ENCODE data around the gene CADM1. TPM values are rescaled to one million over a fixed set of nuclear protein-coding genes. Genes with fewer than 3 reads are reported as not detected.

CADM1 gene
- total RNA-seq, 2 donors from 2014 or later = 49.6 to 137 TPM

DNA sequence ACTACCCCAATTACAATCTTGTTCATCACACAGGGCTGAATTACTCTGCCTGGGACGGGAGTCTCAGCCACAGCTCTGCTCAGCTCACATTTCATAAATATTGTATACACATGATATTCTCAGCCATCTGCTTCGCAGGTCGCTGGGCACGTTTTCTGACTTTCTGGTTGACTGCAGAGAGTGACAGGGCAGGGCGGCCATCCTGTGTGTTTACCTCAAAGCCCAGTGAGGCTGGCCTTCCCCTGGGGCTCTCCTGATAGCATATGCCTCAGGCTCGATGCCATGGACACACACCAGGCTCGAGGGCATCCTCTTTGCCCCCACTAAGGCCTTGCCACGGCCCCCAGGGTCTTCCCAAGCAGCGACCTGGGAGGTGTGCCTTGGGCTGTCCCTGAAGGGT, 345.0 kb downstream of the CADM1 start:
- Histone ChIP-seq H3K4me1 (replicated peaks) (no peaks in the 10 kb centered on the region), H3K27ac (no peak overlapping the region), H3K9me3 (no peaks in the 10 kb centered on the region), H3K27me3 (replicated peaks; ENCODE audit: insufficient read depth) (no peaks in the 10 kb centered on the region), H3K36me3 (no peaks in the 10 kb centered on the region), H3K4me3 (no peak overlapping the region)
- no peak for DNase-seq (ENCODE audit: low spot score)
- TF ChIP-seq, protein P1, sequence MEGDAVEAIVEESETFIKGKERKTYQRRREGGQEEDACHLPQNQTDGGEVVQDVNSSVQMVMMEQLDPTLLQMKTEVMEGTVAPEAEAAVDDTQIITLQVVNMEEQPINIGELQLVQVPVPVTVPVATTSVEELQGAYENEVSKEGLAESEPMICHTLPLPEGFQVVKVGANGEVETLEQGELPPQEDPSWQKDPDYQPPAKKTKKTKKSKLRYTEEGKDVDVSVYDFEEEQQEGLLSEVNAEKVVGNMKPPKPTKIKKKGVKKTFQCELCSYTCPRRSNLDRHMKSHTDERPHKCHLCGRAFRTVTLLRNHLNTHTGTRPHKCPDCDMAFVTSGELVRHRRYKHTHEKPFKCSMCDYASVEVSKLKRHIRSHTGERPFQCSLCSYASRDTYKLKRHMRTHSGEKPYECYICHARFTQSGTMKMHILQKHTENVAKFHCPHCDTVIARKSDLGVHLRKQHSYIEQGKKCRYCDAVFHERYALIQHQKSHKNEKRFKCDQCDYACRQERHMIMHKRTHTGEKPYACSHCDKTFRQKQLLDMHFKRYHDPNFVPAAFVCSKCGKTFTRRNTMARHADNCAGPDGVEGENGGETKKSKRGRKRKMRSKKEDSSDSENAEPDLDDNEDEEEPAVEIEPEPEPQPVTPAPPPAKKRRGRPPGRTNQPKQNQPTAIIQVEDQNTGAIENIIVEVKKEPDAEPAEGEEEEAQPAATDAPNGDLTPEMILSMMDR (IDR thresholded peaks at IDR 0.05) = no peak
- TF ChIP-seq POLR2A (IDR thresholded peaks at IDR 0.05) = no peak
- TF ChIP-seq POLR2AphosphoS5 (IDR thresholded peaks at IDR 0.05) = no peak
- intact Hi-C loops (cut with DNase I) = no loop called here
- WGBS = 57% methylated on average over 9 of the region's 9 CpGs

DNA sequence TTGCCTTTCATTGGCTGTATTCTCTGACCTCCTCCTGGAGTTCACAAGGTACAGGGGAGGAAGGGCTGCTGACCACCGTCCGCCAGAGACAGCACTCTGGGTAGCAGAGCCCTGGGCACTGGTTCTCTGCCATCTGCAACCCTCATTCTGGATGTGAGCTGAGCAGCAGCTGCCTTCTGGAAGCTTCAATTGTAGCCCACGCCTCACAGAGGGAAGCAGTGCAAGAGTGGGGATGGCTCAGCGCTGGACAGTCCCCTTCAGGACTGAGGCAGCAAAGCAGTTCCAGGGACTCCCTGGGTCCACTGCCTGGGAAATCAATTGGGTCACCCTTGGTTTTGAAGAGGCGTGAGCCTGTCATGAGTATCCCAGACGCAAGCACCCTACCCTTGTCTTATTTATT, 346.2 kb downstream of the CADM1 start:
- DNase-seq (ENCODE audit: low spot score) = no peak
- no peaks in the 10 kb centered on the region for H3K9me3 ChIP-seq
- WGBS = 86% methylated on average over 6 of the region's 6 CpGs
- H3K4me3 ChIP-seq = no peak overlapping the region
- no peak overlapping the region for H3K27ac ChIP-seq
- intact Hi-C loops (cut with DNase I) = no loop called here
- no peaks in the 10 kb centered on the region for H3K4me1 ChIP-seq (replicated peaks)
- H3K36me3 ChIP-seq = no peaks in the 10 kb centered on the region
- H3K27me3 ChIP-seq (replicated peaks; ENCODE audit: insufficient read depth) = no peaks in the 10 kb centered on the region
- TF ChIP-seq, protein P1 (IDR thresholded peaks at IDR 0.05) = no peak
- no peak for TF ChIP-seq POLR2AphosphoS5 (IDR thresholded peaks at IDR 0.05)
- TF ChIP-seq POLR2A (IDR thresholded peaks at IDR 0.05) = no peak

DNA sequence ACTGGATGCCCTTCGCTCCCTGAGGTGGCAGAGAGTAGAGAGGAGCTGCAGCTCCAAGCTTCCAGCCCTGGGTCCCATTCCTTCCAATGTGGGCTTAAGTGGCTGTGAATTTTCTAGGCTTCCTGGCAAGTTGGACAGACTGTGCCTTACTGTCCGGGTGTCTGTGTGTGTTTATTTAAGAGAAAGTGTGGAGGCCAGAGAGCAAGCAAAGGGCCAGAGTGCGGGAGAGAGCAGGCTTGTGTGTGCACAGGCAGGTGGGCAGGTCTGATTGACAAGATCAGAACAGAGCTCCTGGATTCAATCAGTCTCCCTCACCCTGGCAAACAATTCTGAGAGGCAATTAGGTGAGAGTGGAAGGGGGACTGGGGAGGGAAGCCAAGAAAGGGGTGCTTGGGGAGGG, 347.0 kb downstream of the CADM1 start:
- intact Hi-C loops (cut with DNase I) = no loop called here
- 74% methylated on average over 3 of the region's 3 CpGs for WGBS
- no peak overlapping the region for H3K27ac ChIP-seq
- DNase-seq (ENCODE audit: low spot score) = no peak
- H3K4me1 ChIP-seq (replicated peaks) = no peaks in the 10 kb centered on the region
- H3K9me3 ChIP-seq = no peaks in the 10 kb centered on the region
- no peak overlapping the region for H3K4me3 ChIP-seq
- H3K36me3 ChIP-seq = no peaks in the 10 kb centered on the region
- TF ChIP-seq POLR2AphosphoS5 (IDR thresholded peaks at IDR 0.05) (no peak), POLR2A (IDR thresholded peaks at IDR 0.05) (no peak)
- TF ChIP-seq, protein P1 (IDR thresholded peaks at IDR 0.05) = no peak
- no peaks in the 10 kb centered on the region for H3K27me3 ChIP-seq (replicated peaks; ENCODE audit: insufficient read depth)

DNA sequence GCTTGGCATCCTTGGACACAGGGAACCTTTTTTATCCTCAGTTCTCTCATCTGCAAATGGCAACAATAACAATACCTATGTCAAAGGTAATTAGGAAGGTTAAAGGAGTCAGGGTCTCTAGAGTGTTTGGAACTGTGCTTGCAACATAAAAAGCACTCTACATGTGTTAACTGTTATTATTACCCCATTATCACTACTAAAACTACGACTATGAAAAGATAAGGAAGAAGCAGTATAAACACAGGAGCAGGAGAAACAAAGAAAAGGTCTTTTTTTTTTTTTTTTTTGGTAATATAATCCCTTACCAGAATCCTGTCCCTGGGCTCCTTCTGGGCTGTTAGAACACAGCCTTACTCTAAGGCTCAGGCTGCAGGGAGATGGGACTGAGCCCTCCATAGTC, 348.2 kb downstream of the CADM1 start:
- H3K27ac ChIP-seq = no peak overlapping the region
- 21% methylated on average over 1 of the region's 1 CpG for whole genome bisulfite sequencing
- H3K9me3 ChIP-seq = no peaks in the 10 kb centered on the region
- DNase-seq (ENCODE audit: low spot score) = no peak
- H3K4me3 ChIP-seq = no peak overlapping the region
- H3K27me3 ChIP-seq (replicated peaks; ENCODE audit: insufficient read depth) = no peaks in the 10 kb centered on the region
- intact Hi-C loops (cut with DNase I) = no loop called here
- no peaks in the 10 kb centered on the region for H3K36me3 ChIP-seq
- TF ChIP-seq POLR2AphosphoS5 (IDR thresholded peaks at IDR 0.05) = no peak
- TF ChIP-seq, protein P1 (IDR thresholded peaks at IDR 0.05) = no peak
- no peak for TF ChIP-seq POLR2A (IDR thresholded peaks at IDR 0.05)
- no peaks in the 10 kb centered on the region for H3K4me1 ChIP-seq (replicated peaks)

DNA sequence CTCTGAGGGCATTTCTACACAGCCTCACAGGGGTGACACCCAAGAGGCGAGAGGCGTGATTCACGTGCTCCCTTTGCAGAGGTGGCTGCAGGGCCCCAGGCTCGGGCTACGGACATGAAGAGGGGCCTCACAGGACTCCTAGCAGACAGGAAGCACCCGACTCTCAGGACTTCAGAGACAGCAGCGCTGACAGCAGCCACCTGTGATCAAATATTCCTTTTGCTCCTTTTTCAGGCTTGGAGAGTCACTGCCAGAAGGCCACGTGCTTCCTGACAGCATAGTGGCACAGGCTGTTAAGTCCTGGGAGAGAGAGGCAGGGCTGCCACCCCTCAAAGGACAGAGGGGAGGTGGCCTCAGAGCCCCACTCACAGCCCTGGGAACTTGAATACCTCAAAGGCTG, 348.9 kb downstream of the CADM1 start:
- TF ChIP-seq POLR2A (IDR thresholded peaks at IDR 0.05) = no peak
- no peak for TF ChIP-seq POLR2AphosphoS5 (IDR thresholded peaks at IDR 0.05)
- TF ChIP-seq, protein P1 (IDR thresholded peaks at IDR 0.05) = no peak
- intact Hi-C loops (cut with DNase I) = no loop called here
- WGBS = 71% methylated on average over 8 of the region's 8 CpGs

More for the DNA sequence above, 348.9 kb downstream of the CADM1 start:
- H3K4me3 ChIP-seq = no peak overlapping the region
- no peak for DNase-seq (ENCODE audit: low spot score)
- no peaks in the 10 kb centered on the region for H3K4me1 ChIP-seq (replicated peaks)
- no peak overlapping the region for H3K27ac ChIP-seq
- no peaks in the 10 kb centered on the region for H3K27me3 ChIP-seq (replicated peaks; ENCODE audit: insufficient read depth)
- H3K36me3 ChIP-seq = no peaks in the 10 kb centered on the region
- H3K9me3 ChIP-seq = no peaks in the 10 kb centered on the region

Data from prostate gland (tissue), 2 donors.